Ovary (tissue), 3 donors: ENCODE measurements around the gene QTRT2.

Experiments
- CTCF ChIP-seq, 3 donors: fragments of 450-650 bp in 2 of 3; fragments of 200-600 bp in 1 of 3; IDR thresholded peaks; one replicate each; pipeline versions ENCODE4 v1.5.1 to v1.8.0; 2016 to 2022; ENCODE audit warnings: antibody characterized with exemption in 3 of 3, mild to moderate bottlenecking in 1 of 3
- EP300 ChIP-seq: sonication (generic); formaldehyde crosslinking; IDR thresholded peaks from one replicate; pipeline ENCODE4 v1.6.1; 2017; ENCODE audit warnings: antibody characterized with exemption
- POLR2A ChIP-seq: fragments of 450-650 bp; IDR thresholded peaks from one replicate; pipeline ENCODE4 v1.6.1; 2017; ENCODE audit warnings: antibody characterized with exemption, mild to moderate bottlenecking, moderate library complexity
- donor health status: DM: no; HTN: no; CAD: no.

DNA sequence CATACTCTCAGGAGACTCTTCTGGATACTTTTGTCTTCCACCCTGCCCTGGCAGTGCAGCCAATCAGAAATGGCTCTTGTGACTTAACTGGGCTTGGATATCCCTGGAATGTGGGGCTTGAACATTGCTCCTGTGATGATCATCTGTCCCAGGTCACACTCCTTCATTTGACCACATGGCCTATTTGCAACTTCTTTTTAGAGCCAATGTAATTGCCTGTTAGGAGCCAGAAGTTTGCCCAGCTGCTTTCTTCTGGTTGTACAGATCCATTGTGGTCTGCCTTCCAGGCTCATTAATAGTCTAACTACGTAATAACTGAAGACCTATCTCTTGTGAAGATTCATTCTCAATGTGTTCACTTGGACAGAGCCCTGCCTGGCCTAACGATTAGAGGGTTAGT is 29.8 kb downstream of the QTRT2 start:
- TF ChIP-seq CTCF (IDR thresholded peaks at IDR 0.05): no peak
- TF ChIP-seq POLR2A: no peak
- no peak for TF ChIP-seq EP300
